DND-41 (cell line): Measurements from ENCODE around the gene KCNH8.

Source experiments
- ATAC-seq: fragments of 200-7000 bp; cut with Tn5 transposase; 3 replicates; pipeline ENCODE4 v1.9.1; 2021; ENCODE audit warnings: low read depth; ENCODE audit not compliant: insufficient read depth
- DNase-seq: peaks from one replicate; pipeline ENCODE4 v3.0.0-alpha.2; 2020
- H2AFZ ChIP-seq: 2 replicates; pipeline ENCODE4 v1.6.0; 2012; ENCODE audit warnings: low read depth, low read length
- H3K27ac ChIP-seq: 2 replicates; pipeline ENCODE4 v1.5.1; 2012; ENCODE audit warnings: low read length, inconsistent platforms
- H3K27me3 ChIP-seq: fragments of 200-600 bp; sonication (generic); 2 replicates; pipeline ENCODE4 v1.6.0; 2012; ENCODE audit warnings: low read length, mild to moderate bottlenecking, inconsistent platforms; ENCODE audit not compliant: insufficient read depth, poor library complexity
- H3K36me3 ChIP-seq: 2 replicates; pipeline ENCODE4 v1.5.1; 2012; ENCODE audit warnings: low read length, inconsistent platforms; ENCODE audit not compliant: insufficient read depth
- H3K4me1 ChIP-seq: 2 replicates; pipeline ENCODE4 v1.5.1; 2012; ENCODE audit warnings: mild to moderate bottlenecking, low read length; ENCODE audit not compliant: insufficient read depth
- H3K4me2 ChIP-seq: 2 replicates; pipeline ENCODE4 v1.6.0; 2012; ENCODE audit warnings: mild to moderate bottlenecking, moderate library complexity, low read length, inconsistent platforms; ENCODE audit not compliant: insufficient read depth
- H3K4me3 ChIP-seq, 2 experiments: fragments of 200-600 bp in 1 of 2; shearing (Covaris generic) in 1 of 2; 2 replicates each; pipeline ENCODE4 v1.5.1; 2012 to 2016; ENCODE audit warnings: inconsistent platforms in 2 of 2, low read length in 2 of 2, mild to moderate bottlenecking in 2 of 2, low read depth in 1 of 2, moderate library complexity in 1 of 2
- H3K79me2 ChIP-seq: 2 replicates; pipeline ENCODE4 v1.6.0; 2012; ENCODE audit warnings: low read length, inconsistent platforms; ENCODE audit not compliant: insufficient read depth
- H3K9ac ChIP-seq: 2 replicates; pipeline ENCODE4 v1.6.0; 2012; ENCODE audit warnings: low read depth, mild to moderate bottlenecking, inconsistent platforms, low read length, moderate library complexity
- H3K9me3 ChIP-seq: 2 replicates; pipeline ENCODE4 v1.5.1; 2012; ENCODE audit warnings: low read length, moderate library complexity, mild to moderate bottlenecking, inconsistent platforms; ENCODE audit not compliant: insufficient read depth, severe bottlenecking
- H4K20me1 ChIP-seq: 2 replicates; pipeline ENCODE4 v1.6.0; 2012; ENCODE audit warnings: low read length; ENCODE audit not compliant: insufficient read depth
- CTCF ChIP-seq: IDR thresholded peaks from 2 replicates; pipeline ENCODE4 v1.5.1; 2012; ENCODE audit warnings: borderline replicate concordance, low read length, moderate library complexity, mild to moderate bottlenecking; ENCODE audit not compliant: poor library complexity, severe bottlenecking; ENCODE audit errors: extremely low read depth
- EZH2 ChIP-seq: IDR thresholded peaks from 3 replicates; pipeline ENCODE4 v1.6.1; 2012; ENCODE audit warnings: borderline replicate concordance, low read depth, mild to moderate bottlenecking, moderate library complexity, low read length, inconsistent platforms; ENCODE audit not compliant: severe bottlenecking

Gene KCNH8

GRCh38 chr3:19428729-19429128 is 280.4 kb downstream of the KCNH8 start:
- Histone ChIP-seq H3K36me3 (no peaks in the 10 kb centered on the region), H3K4me1 (no peaks in the 10 kb centered on the region), H4K20me1 (no peaks in the 10 kb centered on the region), H3K9ac (no peak overlapping the region), H3K27ac (no peak overlapping the region), H2AFZ (no peak overlapping the region), H3K4me2 (no peak overlapping the region), H3K79me2 (no peaks in the 10 kb centered on the region), H3K4me3 (no peak overlapping the region), H3K27me3 (no peaks in the 10 kb centered on the region), H3K9me3 (no peaks in the 10 kb centered on the region)
- DNase-seq, result no peak
- no peak for TF ChIP-seq EZH2
- no peak for TF ChIP-seq CTCF
- no peak for ATAC-seq

GRCh38 chr3:19432669-19433068 is 284.4 kb downstream of the KCNH8 start:
- Histone ChIP-seq H3K9ac (no peak overlapping the region), H3K27ac (no peak overlapping the region)

GRCh38 chr3:19436746-19437145 is 288.4 kb downstream of the KCNH8 start:
- DNase-seq, result no peak
- no peak overlapping the region for H3K4me3 ChIP-seq
- H3K9ac ChIP-seq, result no peak overlapping the region
- no peak overlapping the region for H3K27ac ChIP-seq
- H3K4me2 ChIP-seq, result no peak overlapping the region
- no peaks in the 10 kb centered on the region for H4K20me1 ChIP-seq
- no peaks in the 10 kb centered on the region for H3K79me2 ChIP-seq
- no peaks in the 10 kb centered on the region for H3K36me3 ChIP-seq
- H3K27me3 ChIP-seq, result no peaks in the 10 kb centered on the region
- no peak for ATAC-seq
- TF ChIP-seq CTCF (no peak), EZH2 (no peak)
- H3K4me1 ChIP-seq, result no peaks in the 10 kb centered on the region
- H2AFZ ChIP-seq, result no peak overlapping the region
- no peaks in the 10 kb centered on the region for H3K9me3 ChIP-seq

More at GRCh38 chr3:19432669-19433068, 284.4 kb downstream of the KCNH8 start:
- Histone ChIP-seq H3K36me3 (no peaks in the 10 kb centered on the region), H3K4me3 (no peak overlapping the region), H3K79me2 (no peaks in the 10 kb centered on the region), H3K9me3 (no peaks in the 10 kb centered on the region), H2AFZ (no peak overlapping the region), H4K20me1 (no peaks in the 10 kb centered on the region), H3K27me3 (no peaks in the 10 kb centered on the region), H3K4me1 (no peaks in the 10 kb centered on the region), H3K4me2 (no peak overlapping the region)
- no peak for ATAC-seq
- no peak for TF ChIP-seq CTCF
- no peak for TF ChIP-seq EZH2
- DNase-seq, result no peak

DNA sequence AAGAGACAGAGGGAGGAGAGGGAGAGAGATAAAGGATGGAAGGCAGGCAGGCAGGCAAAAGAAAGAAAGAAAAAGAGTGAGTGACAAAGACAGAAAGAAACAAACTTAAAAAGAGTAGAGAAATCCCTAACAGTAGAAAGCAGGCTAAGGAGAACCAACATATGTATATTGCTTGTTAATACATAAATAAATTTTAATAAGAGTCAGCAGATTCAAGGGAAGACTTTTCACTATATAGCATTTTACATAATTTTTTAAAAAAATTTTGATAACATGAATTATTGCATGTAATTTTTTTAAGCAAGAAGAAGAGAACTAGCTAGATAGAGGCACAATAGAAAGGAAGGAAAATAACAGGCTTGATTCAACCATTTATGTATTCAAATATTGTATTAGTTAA is 291.6 kb downstream of the KCNH8 start:
- TF ChIP-seq EZH2 (no peak), CTCF (no peak)
- Histone ChIP-seq H3K79me2 (no peaks in the 10 kb centered on the region), H3K27me3 (no peaks in the 10 kb centered on the region), H3K4me1 (no peaks in the 10 kb centered on the region), H3K4me2 (no peak overlapping the region), H3K36me3 (no peaks in the 10 kb centered on the region), H2AFZ (no peak overlapping the region), H3K9ac (no peak overlapping the region), H3K27ac (no peak overlapping the region), H3K9me3 (no peaks in the 10 kb centered on the region), H4K20me1 (no peaks in the 10 kb centered on the region), H3K4me3 (no peak overlapping the region)
- DNase-seq (no peak), ATAC-seq (no peak)
